Skeletal muscle tissue (tissue), 4 donors: Measurements from ENCODE around the gene GDI1. TPM values are rescaled to one million over a fixed set of nuclear protein-coding genes. Genes with fewer than 3 reads are reported as not detected.

Experiments used
- H3K27ac ChIP-seq: one replicate; pipeline ENCODE4 v1.7.0; 2013; ENCODE audit warnings: mild to moderate bottlenecking, low read depth, low read length, inconsistent platforms
- H3K27me3 ChIP-seq, 3 donors: one replicate each; pipeline ENCODE4 v1.7.0; 2013; ENCODE audit warnings: low read length in 3 of 3; ENCODE audit not compliant: control insufficient read depth in 3 of 3, insufficient read depth in 3 of 3
- H3K36me3 ChIP-seq, 3 donors: one replicate each; pipeline ENCODE4 v1.7.0; 2013; ENCODE audit warnings: low read length in 3 of 3; ENCODE audit not compliant: control insufficient read depth in 3 of 3, insufficient read depth in 3 of 3
- H3K4me1 ChIP-seq, 3 donors: one replicate each; pipeline ENCODE4 v1.7.0; 2013; ENCODE audit warnings: low read length in 3 of 3, mild to moderate bottlenecking in 3 of 3; ENCODE audit not compliant: control insufficient read depth in 3 of 3, insufficient read depth in 3 of 3
- H3K4me3 ChIP-seq, 3 donors: one replicate each; pipeline ENCODE4 v1.7.0; 2013; ENCODE audit warnings: low read length in 3 of 3
- H3K9ac ChIP-seq, 3 donors: one replicate each; pipeline ENCODE4 v1.7.0; 2013; ENCODE audit warnings: low read length in 3 of 3, mild to moderate bottlenecking in 3 of 3, moderate library complexity in 2 of 3, low read depth in 1 of 3
- H3K9me3 ChIP-seq, 3 donors: one replicate each; pipeline ENCODE4 v1.7.0; 2013; ENCODE audit warnings: low read length in 3 of 3; ENCODE audit not compliant: control insufficient read depth in 3 of 3
- total RNA-seq: library from RNA; depleted of rRNA; stranded (reverse); fragments of >200 nt; gene quantifications from one replicate; pipeline ENCODE4 v1.2.3, GENCODE V29; 2014
- donor health status: Osteomylitis.

Gene GDI1
- total RNA-seq, 1 donor from 2014 or later = 35.5 TPM

- H3K36me3 ChIP-seq = peaks cover 8 to 14% (median 8%) of the 10 kb centered on the region in 3 donors
- peaks cover 17 to 50% (median 34%) of the 10 kb centered on the region in 3 donors for H3K4me1 ChIP-seq
- H3K4me3 ChIP-seq = peak overlapping the region; percentile 38 to 70 (median 69)
- H3K27me3 ChIP-seq = no peaks in the 10 kb centered on the region
- peak overlapping the region; percentile 66 for H3K27ac ChIP-seq
- peak overlapping the region; percentile 65 to 87 (median 74) for H3K9ac ChIP-seq
- H3K9me3 ChIP-seq = no peaks in the 10 kb centered on the region
Observed at GRCh38 chrX:154486052-154486395, 49.1 kb downstream of the GDI1 start.

GRCh38 chrX:154486396-154487207 lies 49.6 kb downstream of the GDI1 start, which contains the start of gene UBL4A:
Gene UBL4A, minus strand, starts transcription at chrX:154486615. Its CDS starts 31 bp downstream, at chrX:154486584.
- peak within 1 kb of the TSS; percentile 71 to 87 (median 74) for H3K9ac ChIP-seq
- peak within 1 kb of the TSS; percentile 48 to 70 (median 69) for H3K4me3 ChIP-seq

GRCh38 chrX:154487518-154488290 lies 50.8 kb downstream of the GDI1 start:
- peaks cover 8 to 14% (median 8%) of the 10 kb centered on the region in 3 donors for H3K36me3 ChIP-seq
- no peaks in the 10 kb centered on the region for H3K9me3 ChIP-seq
- no peak overlapping the region for H3K27ac ChIP-seq
- no peaks in the 10 kb centered on the region for H3K27me3 ChIP-seq
- no peak overlapping the region for H3K9ac ChIP-seq
- H3K4me1 ChIP-seq = peaks cover 17 to 45% (median 34%) of the 10 kb centered on the region in 3 donors
- H3K4me3 ChIP-seq = no peak overlapping the region

More at GRCh38 chrX:154486396-154487207, 49.6 kb downstream of the GDI1 start, which contains the start of gene UBL4A:
- Histone ChIP-seq H3K9me3 (no peaks in the 10 kb centered on the region), H3K4me1 (peaks cover 17 to 50% (median 34%) of the 10 kb centered on the region in 3 donors), H3K36me3 (peaks cover 8 to 14% (median 8%) of the 10 kb centered on the region in 3 donors), H3K27me3 (no peaks in the 10 kb centered on the region), H3K27ac (peak within 1 kb of the TSS; percentile 66)

GRCh38 chrX:154488336-154489075 lies 51.6 kb downstream of the GDI1 start:
- no peak overlapping the region for H3K27ac ChIP-seq

GRCh38 chrX:154489182-154489581 lies 52.2 kb downstream of the GDI1 start:
- peaks cover 8 to 10% (median 8%) of the 10 kb centered on the region in 3 donors for H3K36me3 ChIP-seq
- peaks cover 17 to 35% (median 30%) of the 10 kb centered on the region in 3 donors for H3K4me1 ChIP-seq
- peak overlapping the region; percentile 92 for H3K27ac ChIP-seq
- no peaks in the 10 kb centered on the region for H3K9me3 ChIP-seq
- peak overlapping the region; percentile 70 to 73 (median 73) for H3K4me3 ChIP-seq
- H3K9ac ChIP-seq = peak overlapping the region; percentile 80 to 88 (median 82)
- H3K27me3 ChIP-seq = no peaks in the 10 kb centered on the region

More at GRCh38 chrX:154488336-154489075, 51.6 kb downstream of the GDI1 start:
- no peaks in the 10 kb centered on the region for H3K27me3 ChIP-seq
- H3K4me3 ChIP-seq = no peak overlapping the region
- peaks cover 8 to 13% (median 8%) of the 10 kb centered on the region in 3 donors for H3K36me3 ChIP-seq
- H3K9ac ChIP-seq = peak overlapping the region in 1 of 3 donors; percentile 82
- peaks cover 17 to 42% (median 36%) of the 10 kb centered on the region in 3 donors for H3K4me1 ChIP-seq
- H3K9me3 ChIP-seq = no peaks in the 10 kb centered on the region

- Histone ChIP-seq H3K27ac (peak overlapping the region; percentile 92), H3K4me3 (peak overlapping the region; percentile 70 to 73 (median 73)), H3K9me3 (no peaks in the 10 kb centered on the region), H3K4me1 (peaks cover 13 to 27% (median 22%) of the 10 kb centered on the region in 3 donors), H3K9ac (peak overlapping the region; percentile 80 to 88 (median 82)), H3K36me3 (peaks cover 3 to 5% (median 4%) of the 10 kb centered on the region in 3 donors), H3K27me3 (no peaks in the 10 kb centered on the region)
Observed at GRCh38 chrX:154490021-154490413, 53.1 kb downstream of the GDI1 start.

GRCh38 chrX:154490414-154491083 lies 53.6 kb downstream of the GDI1 start, which contains the start of gene SLC10A3:
Gene SLC10A3, minus strand, starts transcription at chrX:154490629. Its CDS starts 1,689 bp downstream, at chrX:154488940.
- Histone ChIP-seq H3K4me1 (peaks cover 7 to 22% (median 16%) of the 10 kb centered on the region in 3 donors), H3K4me3 (peak within 1 kb of the TSS; percentile 70 to 81 (median 79)), H3K27me3 (no peaks in the 10 kb centered on the region), H3K9me3 (no peaks in the 10 kb centered on the region), H3K9ac (peak within 1 kb of the TSS; percentile 81 to 88 (median 82)), H3K36me3 (peaks cover 0 to 5% (median 4%) of the 10 kb centered on the region in 3 donors), H3K27ac (peak within 1 kb of the TSS; percentile 92)
